ENCODE measurements around the gene CHST8. TPM values are rescaled to one million over a fixed set of nuclear protein-coding genes. Genes with fewer than 3 reads are reported as not detected.
A peak's percentile ranks its signal among the peaks of the same experiment; 100 is the strongest.
"Not testable (repeated sequence)": the region's sequence is repeated elsewhere in the genome, so short reads cannot be mapped to it uniquely, and the experiment has no call there.

Gene CHST8, protein sequence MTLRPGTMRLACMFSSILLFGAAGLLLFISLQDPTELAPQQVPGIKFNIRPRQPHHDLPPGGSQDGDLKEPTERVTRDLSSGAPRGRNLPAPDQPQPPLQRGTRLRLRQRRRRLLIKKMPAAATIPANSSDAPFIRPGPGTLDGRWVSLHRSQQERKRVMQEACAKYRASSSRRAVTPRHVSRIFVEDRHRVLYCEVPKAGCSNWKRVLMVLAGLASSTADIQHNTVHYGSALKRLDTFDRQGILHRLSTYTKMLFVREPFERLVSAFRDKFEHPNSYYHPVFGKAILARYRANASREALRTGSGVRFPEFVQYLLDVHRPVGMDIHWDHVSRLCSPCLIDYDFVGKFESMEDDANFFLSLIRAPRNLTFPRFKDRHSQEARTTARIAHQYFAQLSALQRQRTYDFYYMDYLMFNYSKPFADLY
- 1 to 10 TPM in 1 of 2 donors, under 1 TPM in 1; 0.97 to 1.3 TPM for total RNA-seq
- long read RNA-seq, donor 1: 0 reads
- long read RNA-seq, donor 2, partial matches to known transcripts: 0 of 4 reads
- long read RNA-seq, donor 2, other reads (novel, unspliced or antisense): 0 of 4 reads

DNA sequence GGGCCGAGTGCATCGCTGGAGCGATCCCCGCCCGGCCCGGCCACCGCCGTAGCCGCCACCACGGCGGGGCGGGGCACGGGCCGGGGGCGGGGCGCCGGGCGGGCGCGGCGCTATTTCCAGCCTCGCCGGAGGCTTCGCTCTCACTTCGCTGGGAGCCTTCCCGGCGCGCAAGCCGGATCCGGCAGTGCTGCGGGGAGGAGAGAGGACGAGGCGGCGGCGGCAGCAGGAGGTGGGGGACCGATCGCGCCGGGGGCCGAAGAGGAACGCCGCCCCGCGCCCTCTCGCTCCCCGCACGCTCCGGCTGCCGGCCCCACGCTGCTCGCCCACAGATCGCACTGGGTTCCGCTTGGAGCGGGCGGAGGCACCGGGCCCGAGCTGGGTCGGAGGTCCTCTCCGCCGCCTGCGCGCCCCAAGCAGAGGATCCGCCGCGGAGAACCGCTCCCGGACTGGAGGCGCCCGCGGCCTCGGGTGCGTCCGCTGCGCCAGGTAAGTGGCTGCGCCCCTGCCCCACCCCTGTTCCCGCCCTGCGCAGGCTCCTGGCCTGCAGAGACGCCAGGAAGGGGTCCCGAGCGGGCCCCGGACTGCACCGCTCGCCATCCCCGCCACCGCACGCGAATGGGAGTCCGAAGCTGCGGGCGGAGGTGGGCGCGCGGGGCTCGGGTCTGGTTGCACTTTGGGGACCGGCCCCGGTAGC, at the start of gene CHST8:
Gene CHST8, plus strand, starts transcription at position 143 of the 694 bp plus-strand sequence. CDS start 67,309 bp downstream, outside the sequence.
- peak; percentile 59 for DNase-seq (ENCODE audit: low spot score)
- intact Hi-C loops (cut with DNase I): no loop called here

DNA sequence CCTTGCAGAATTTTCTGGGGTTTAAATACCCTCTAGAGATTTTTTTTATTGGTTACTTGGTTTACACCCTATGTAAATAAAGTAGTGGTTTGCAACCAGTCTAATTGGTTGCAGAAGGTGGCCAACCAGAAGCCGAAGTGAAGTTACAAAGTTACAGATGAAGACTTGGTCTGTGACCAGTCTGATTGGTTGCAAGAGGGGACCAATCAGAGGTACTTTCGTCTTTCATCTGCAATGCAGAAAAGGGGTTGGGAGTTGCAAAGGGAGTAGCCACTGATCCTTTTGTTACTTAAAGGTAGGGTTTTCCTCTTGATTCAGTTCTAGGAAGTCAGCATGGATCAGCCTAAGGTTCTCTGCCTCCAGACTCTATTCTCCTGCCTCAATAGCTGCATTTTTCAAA, 48.8 kb upstream of the CHST8 start:
- intact Hi-C loops (cut with DNase I): no loop called here
- DNase-seq (ENCODE audit: low spot score): no peak

DNA sequence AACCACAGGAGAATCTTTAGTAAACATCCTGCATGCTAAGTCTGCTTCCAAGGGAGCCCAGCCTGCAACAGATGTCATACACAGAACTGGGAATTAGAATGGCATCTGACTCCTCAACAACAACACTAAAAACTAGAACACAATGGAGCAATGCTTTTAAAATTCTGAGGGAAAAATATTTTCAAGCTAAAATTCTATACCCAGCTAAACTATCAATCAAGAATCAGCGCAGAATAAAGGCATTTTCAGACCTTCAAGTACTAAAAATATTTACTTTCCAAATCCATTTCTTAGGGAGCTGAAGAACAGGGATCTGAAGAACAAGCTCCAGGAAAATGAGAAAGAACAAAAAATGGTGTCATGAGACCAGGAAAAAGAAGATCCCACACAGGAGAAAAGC, 46.9 kb upstream of the CHST8 start:
- no peak for DNase-seq (ENCODE audit: low spot score)
- intact Hi-C loops (cut with DNase I): no loop called here

DNA sequence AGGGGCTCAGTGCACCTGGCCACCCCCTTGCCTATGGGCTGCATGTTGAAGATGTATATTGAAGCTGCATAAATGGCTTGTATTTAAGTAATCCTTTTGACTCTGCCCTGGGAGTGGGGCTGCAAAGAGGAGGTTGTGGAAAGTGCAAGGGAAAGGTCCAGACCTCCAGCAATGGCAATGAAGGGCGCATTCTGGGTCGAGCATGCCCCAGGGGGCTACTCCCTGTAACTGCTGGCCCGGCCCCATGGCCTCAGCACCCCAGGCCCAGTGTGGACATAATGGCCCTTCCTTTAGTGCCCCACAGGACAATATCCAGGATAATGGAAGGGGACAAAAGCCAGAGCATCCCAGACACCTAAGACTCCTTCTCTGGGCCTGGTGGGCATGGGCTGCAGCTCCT, 43.1 kb upstream of the CHST8 start:
- intact Hi-C loops (cut with DNase I): no loop called here

DNA sequence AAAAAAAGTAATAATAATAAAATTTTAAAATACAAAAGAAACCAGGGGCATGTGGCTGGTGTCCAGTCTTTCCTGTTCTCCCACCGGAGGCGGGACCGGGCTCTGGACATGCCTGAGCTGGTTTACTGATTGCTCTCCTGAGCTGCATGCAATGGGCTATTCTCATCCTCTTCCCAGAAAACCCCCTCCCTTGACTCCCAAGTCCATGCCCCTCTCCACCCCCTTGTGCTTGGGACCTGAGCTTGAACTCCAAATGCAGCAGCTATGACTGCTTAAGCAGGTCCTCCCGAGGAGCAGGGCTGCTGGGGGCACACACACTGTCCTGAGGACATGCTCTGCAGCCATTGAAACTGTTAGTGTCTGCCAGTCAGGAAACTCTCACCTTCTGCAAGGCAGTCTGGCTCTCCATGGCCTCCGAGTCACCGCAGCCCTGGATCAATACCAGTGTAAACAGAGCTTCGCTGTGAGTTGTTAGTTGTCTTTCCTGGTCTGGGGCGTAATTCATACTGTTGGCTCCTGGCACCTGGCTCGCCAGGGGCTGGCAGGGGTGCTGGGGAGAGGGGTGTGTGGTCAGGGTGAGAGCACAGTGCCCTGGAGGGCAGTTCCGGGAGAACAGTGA, 41.6 kb upstream of the CHST8 start:
- DNase-seq (ENCODE audit: low spot score): no peak
- intact Hi-C loops (cut with DNase I): no loop called here

More for the DNA sequence above, 43.1 kb upstream of the CHST8 start:
- DNase-seq (ENCODE audit: low spot score): no peak

DNA sequence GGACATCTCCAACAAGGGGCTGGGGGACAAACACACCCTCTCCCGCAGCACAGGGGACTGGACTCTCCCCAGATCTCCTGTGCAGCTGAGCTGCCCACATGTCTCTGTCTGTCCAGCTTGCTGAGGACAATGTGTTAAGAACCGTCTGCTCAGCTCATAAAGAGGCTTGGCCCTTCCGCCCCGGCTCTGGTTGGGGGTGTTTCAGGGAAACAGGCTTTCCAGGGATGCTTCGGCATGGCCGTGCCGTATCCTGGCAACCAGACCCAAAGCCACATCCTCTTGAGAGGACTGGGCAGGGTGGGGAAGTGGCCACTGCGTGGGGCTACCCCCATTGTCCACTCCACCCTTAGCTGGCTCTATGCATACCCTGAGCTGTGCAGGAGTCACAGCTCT, 41.1 kb upstream of the CHST8 start:
- intact Hi-C loops (cut with DNase I): no loop called here
- DNase-seq (ENCODE audit: low spot score): no peak

DNA sequence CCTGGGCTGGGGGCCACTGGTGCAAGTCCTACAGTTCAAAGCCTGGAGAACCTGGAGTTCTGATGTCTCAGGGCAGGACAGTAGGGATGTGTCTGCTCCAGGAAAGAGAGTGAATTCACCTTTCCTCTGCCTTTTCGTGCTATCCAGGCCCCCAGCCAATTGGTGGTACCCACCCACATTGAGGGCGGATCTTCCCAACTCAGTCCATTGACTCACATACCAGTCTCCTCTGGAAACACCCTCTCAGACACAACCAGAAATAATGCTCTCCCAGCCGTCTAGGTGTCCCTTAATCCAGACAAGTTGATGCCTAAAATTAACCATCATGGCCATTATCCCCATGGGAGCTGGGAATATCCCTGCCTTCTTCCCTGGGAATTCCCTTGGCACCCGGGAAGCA, 38.8 kb upstream of the CHST8 start:
- intact Hi-C loops (cut with DNase I): no loop called here
- no peak for DNase-seq (ENCODE audit: low spot score)

DNA sequence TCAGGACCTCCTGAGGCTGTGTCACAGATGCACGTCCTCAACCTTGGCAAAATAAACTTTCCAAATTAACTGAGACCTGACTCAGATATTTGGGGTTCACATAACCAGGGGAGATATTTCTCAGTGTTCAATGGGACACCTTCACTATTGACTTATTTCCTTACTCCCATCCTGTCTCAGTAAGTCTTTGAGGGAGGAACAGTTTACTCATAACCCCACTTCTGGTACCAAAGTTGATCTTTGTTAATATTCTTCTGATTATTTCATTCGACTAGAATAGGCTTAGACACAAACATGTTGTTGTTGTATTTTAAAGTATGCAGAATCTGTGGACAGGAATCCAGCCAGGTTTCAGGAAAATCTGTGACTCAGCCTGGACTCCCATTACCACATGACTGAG, 34.6 kb upstream of the CHST8 start:
- DNase-seq (ENCODE audit: low spot score): no peak
- intact Hi-C loops (cut with DNase I): no loop called here

DNA sequence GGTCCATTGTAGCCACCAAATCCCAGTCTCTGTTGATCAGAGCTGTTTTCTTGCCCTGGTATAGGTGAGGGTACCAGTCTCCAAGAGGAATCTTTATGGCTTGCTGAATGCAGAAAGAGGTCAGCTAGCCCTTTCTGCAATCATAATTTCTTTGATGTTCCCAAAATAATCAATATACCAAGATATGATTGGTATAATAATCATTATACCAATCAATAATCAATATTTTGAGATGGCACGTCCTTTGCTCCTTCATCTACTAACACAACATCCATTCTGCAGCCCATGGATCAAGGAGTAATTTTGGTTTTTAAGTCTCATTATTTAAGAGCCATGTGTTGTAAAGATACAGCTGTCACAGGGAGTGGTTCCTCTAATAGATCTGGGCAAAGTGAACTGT, 31.5 kb upstream of the CHST8 start:
- no peak for DNase-seq (ENCODE audit: low spot score)
- intact Hi-C loops (cut with DNase I): no loop called here

DNA sequence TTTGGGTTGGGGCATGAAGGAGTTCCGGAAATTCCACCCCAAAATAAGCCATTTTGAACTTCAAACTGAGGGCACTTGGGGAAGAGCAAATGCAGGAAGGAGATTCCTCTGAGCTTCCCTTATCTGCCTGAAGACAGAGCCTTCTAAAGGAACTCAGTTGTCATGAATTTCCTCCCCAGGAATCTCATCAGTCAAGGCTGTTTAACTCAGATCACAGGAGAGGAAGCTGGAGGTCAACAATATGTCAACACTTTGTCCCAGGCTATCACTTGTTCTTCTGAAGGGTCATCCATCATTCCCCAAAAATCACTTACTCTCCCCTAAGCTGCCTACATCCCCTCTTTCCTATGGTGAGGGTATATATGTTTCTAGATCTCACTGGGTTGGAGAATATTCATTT, 26.0 kb upstream of the CHST8 start:
- intact Hi-C loops (cut with DNase I): no loop called here
- DNase-seq (ENCODE audit: low spot score): no peak

DNA sequence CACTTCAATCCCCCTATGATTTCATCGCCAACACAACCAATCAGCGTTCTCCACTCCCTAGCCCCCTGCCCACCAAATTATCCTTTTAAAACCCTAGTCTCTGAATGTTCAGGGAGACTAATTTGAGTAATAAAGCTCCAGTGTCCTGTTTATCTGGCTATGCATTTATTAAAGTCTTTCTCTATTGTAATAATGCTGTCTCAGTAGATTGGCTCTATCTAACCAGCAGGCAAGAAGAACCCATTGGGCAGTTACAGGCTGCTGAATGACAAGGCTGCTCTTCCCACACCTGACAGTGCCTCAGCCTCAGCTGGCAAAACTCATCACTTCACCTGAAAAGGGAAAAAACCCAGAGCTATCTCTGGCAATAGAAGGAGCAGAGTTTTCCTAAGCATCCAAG, 20.2 kb upstream of the CHST8 start:
- no peak for DNase-seq (ENCODE audit: low spot score)
- intact Hi-C loops (cut with DNase I): no loop called here

DNA sequence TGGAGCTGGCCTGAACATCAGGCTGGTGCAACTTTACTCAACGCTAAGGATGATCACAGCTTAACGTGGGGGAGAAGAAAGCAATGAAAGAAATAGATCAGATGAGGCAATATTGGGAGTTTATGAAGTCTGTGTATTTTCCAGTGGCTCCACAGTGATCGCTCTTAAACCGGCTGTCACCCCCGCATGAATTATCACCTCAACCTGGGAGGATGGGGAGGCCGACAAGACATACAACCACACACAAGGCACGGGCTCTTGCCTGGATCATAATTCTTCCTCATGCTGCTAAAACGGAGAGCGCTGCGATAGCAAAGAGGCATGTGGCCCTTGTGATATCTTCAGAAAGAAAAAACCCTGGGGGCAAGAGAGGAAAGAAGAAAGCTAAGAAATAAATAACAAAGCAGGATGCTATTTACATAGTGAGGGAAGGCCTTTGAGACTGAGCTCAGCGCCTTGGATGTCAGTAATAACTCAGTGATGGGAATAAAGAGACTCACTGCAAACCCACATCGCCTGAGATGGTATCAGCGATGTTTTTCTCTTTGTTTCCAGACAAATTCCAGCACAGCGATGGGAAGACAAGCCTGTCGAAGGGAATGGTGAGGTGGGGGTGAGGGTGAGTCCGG, 19.1 kb upstream of the CHST8 start:
- intact Hi-C loops (cut with DNase I): no loop called here
- no peak for DNase-seq (ENCODE audit: low spot score)

DNA sequence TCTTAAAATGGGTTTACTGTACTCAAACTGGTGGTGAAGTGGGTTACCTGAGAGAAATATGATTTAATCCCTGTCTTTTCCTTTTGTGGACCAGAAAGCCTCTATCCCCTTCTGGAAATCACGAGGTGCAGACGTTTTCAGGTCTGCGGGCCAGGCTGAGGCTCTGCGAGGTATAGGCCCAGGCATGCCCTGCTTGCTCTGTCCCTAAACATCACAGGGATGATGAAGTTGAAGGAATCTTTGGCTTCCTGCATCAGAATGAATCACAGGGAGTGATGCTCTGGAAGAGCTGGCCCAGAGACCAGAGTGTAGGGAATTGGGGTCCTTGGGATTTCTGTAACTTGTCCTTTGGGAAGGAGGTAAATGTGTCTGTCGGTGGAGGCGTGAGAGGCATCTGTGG, 18.4 kb upstream of the CHST8 start:
- intact Hi-C loops (cut with DNase I): no loop called here
- DNase-seq (ENCODE audit: low spot score): no peak

DNA sequence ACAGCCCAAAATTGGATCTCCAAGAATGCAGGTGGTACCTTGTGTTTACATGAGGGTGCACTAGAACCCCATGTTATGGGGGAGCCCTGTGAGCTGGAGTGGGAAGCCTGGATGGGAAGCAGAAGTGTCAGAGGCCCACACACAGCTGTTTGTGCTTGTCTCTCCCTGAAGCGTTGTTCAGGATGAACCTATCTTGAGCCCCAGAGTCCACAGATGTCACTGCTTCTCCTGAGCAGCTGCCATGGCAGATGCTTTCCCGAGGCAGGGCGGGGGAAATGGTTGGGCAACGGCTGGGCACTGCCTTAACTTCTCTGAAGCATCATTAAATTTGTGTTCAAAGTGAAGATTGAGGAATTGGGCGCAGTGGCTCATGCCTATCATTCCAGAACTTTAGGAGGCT, 17.1 kb upstream of the CHST8 start:
- intact Hi-C loops (cut with DNase I): no loop called here
- DNase-seq (ENCODE audit: low spot score): no peak

DNA sequence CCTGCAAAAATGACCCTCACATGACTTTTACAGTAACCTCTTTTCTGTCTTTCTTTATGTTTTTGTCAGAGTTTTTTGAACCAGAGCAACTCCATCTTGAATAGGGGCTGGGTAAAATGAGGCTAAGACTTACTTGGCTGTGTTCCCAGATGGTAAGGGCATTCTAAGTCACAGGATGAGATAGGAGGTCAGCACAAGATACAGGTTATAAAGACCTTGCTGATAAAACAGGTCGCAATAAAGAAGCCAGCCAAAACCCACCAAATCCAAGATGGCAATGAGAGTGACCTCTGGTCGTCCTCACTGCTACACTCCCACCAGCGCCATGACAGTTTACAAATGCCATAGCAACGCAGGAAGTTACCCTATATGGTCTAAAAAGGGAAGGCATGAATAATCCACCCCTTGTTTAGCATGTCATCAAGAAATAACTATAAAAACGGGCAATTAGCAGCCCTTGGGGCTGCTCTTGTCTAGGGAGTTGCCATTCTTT, 15.9 kb upstream of the CHST8 start:
- intact Hi-C loops (cut with DNase I): not testable (repeated sequence)

DNA sequence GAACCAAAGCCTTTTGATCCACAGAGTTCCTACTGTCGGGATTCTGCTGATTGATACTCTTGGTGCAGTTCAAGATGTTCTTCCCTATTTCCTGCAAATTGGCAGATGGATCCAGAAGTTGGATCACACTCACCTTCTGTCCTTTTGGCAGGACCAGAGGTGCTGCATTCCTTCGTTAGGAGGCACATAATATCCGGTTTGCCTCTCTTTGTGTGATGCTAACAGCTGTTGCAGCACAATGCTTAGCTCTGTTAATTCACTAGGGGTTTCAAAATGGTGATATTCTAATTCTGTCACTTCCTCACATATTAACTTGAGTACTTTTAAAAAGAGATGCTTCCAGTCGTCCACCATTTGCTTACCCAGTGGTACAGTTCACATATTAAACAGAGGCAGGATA, 15.2 kb upstream of the CHST8 start:
- DNase-seq (ENCODE audit: low spot score): no peak
- intact Hi-C loops (cut with DNase I): no loop called here

More for the DNA sequence above, 15.9 kb upstream of the CHST8 start:
- DNase-seq (ENCODE audit: low spot score): not testable (repeated sequence)

DNA sequence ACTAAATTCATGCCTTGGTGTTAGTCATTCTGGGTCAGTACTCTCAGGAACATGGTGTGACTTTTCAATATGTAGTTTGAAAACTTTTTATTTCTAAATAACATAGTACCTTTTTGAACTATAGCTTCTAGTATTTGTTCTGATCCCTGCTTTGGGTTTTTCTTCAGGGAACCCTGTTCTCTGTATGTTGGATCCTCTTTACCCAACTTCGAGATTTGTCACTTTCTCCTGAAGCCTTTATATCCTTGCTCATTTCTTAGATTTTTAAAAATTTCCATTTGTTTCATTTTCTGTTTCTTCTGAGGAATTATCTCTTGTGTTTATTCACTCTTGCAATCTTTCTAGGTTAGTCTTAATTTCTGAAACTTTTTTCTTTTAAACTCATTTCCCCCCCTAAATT, 12.4 kb upstream of the CHST8 start:
- no peak for DNase-seq (ENCODE audit: low spot score)
- intact Hi-C loops (cut with DNase I): no loop called here

DNA sequence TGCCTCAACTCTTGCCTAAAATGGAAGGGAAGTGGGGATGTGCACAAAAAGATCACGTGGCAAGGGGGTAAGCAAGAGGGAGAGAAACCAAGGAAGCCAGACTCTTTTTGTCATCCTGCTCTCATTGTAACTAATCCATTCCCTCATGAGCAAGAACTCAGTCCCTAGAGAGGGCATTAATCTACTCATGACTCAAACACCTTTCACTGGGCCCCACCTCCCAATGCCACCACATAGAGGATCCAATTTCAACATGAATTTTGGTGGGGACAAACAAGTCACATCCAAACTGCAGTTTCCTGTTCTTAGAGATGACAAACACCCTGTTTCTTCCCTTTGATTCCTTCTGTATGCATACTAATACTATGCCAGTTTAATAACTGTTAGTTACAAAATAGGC, 11.2 kb upstream of the CHST8 start:
- intact Hi-C loops (cut with DNase I): no loop called here
- no peak for DNase-seq (ENCODE audit: low spot score)

DNA sequence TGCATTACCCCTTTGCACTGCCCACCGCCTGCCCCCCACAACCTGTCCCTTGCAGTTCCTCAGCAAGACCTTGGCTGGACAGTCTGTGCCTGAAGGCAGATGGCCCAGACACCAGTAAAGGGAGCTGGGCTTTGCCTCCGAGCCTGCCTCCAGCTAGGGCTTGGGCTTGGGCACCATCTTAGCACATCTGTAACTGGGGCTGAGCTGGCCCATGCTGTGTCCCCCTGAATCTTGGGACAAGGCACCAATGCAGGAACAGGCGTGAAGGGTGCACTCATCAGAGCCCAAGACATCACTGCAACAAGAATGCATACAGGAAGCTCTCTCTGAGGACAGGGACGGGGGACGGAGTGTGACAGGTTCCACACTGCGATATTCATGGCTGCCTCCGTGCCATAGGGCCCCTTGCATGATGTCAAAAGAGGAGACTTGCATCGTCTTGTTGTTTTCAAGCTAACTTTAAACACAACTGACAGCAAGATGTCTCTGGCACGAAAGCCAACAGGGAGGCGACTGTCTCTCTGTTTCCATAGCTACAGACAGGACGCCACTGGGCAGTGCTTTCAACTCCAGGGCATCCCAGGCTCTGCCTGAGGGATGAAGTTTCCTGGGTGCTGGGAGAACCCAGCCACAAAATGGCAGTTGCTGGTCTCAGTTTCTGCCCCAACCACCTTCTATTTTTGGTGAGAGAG, 8.7 kb upstream of the CHST8 start:
- intact Hi-C loops (cut with DNase I): no loop called here
- DNase-seq (ENCODE audit: low spot score): peak; percentile 29

Measured in posterior vena cava (tissue), 2 donors.